ENCODE measurements around the gene SUN1. TPM values are rescaled to one million over a fixed set of nuclear protein-coding genes. Genes with fewer than 3 reads are reported as not detected.
A peak's percentile ranks its signal among the peaks of the same experiment; 100 is the strongest.
"Not testable (repeated sequence)": the region's sequence is repeated elsewhere in the genome, so short reads cannot be mapped to it uniquely, and the experiment has no call there.

SUN1 gene
- total RNA-seq, 2 donors from 2014 or later, result 106 to 109 TPM

- no peaks in the 10 kb centered on the region for H3K9me3 Mint-ChIP-seq
- H3K36me3 Mint-ChIP-seq, result no peaks in the 10 kb centered on the region
- DNase-seq (ENCODE audit: low spot score in 2 of 2), result peak in 1 of 2 donors; percentile 51
- peak overlapping the region in 1 of 2 donors; percentile 84 for H3K27ac Mint-ChIP-seq
- ATAC-seq, result no peak
Measured at GRCh38 chr7:919924-920341, 87.7 kb downstream of the SUN1 start.

GRCh38 chr7:920351-921070 lies 88.2 kb downstream of the SUN1 start:
- DNase-seq (ENCODE audit: low spot score in 2 of 2) (peak in 1 of 2 donors; percentile 55), ATAC-seq (no peak)
- Mint-ChIP-seq H3K27ac (peak overlapping the region in 1 of 2 donors; percentile 95), H3K9me3 (no peaks in the 10 kb centered on the region), H3K36me3 (no peaks in the 10 kb centered on the region)

GRCh38 chr7:921071-921461 lies 88.8 kb downstream of the SUN1 start:
- Mint-ChIP-seq H3K36me3 (no peaks in the 10 kb centered on the region), H3K27ac (peak overlapping the region in 1 of 2 donors; percentile 95), H3K9me3 (no peaks in the 10 kb centered on the region)
- peak in 1 of 2 donors; percentile 53 for DNase-seq (ENCODE audit: low spot score in 2 of 2)
- no peak for ATAC-seq

- DNase-seq (ENCODE audit: low spot score in 2 of 2), result peak in 1 of 2 donors; percentile 57
- peak overlapping the region in 1 of 2 donors; percentile 95 for H3K27ac Mint-ChIP-seq
- ATAC-seq, result no peak
Measured at GRCh38 chr7:921581-922333, 89.5 kb downstream of the SUN1 start.

GRCh38 chr7:922334-923107 lies 90.2 kb downstream of the SUN1 start:
- H3K36me3 Mint-ChIP-seq, result no peaks in the 10 kb centered on the region
- H3K27ac Mint-ChIP-seq, result peak overlapping the region; percentile 94 to 95
- no peaks in the 10 kb centered on the region for H3K9me3 Mint-ChIP-seq
- peak in 1 of 2 donors; percentile 63 for DNase-seq (ENCODE audit: low spot score in 2 of 2)
- peak; percentile 8 to 16 for ATAC-seq

More at GRCh38 chr7:921581-922333, 89.5 kb downstream of the SUN1 start:
- Mint-ChIP-seq H3K36me3 (no peaks in the 10 kb centered on the region), H3K9me3 (no peaks in the 10 kb centered on the region)

- peak; percentile 86 to 95 for DNase-seq (ENCODE audit: low spot score in 2 of 2)
- H3K36me3 Mint-ChIP-seq, result no peaks in the 10 kb centered on the region
- H3K27ac Mint-ChIP-seq, result peak overlapping the region; percentile 94 to 95
- H3K9me3 Mint-ChIP-seq, result no peaks in the 10 kb centered on the region
- ATAC-seq, result peak; percentile 89 to 94
Measured at GRCh38 chr7:923108-924041, 91.1 kb downstream of the SUN1 start.

GRCh38 chr7:924042-924441 lies 91.8 kb downstream of the SUN1 start:
- ATAC-seq; H3K36me3 Mint-ChIP-seq; H3K9me3 Mint-ChIP-seq; DNase-seq (ENCODE audit: low spot score in 2 of 2): not testable (repeated sequence)
- peak overlapping the region in 1 of 2 donors; percentile 88 for H3K27ac Mint-ChIP-seq

Other genes starting within 250 kb of the SUN1 start
- gene DNAAF5, start 105.8 kb upstream of the SUN1 start, total RNA-seq, result 10 to 100 TPM; 10.7 to 40.4 TPM
- gene PRKAR1B, start 105.2 kb upstream of the SUN1 start, total RNA-seq, result 10 to 100 TPM; 12.1 to 54.1 TPM
- gene GET4, start 44.1 kb downstream of the SUN1 start, total RNA-seq, result 10 to 100 TPM; 32.5 to 34.1 TPM
- gene ADAP1, start 122.2 kb downstream of the SUN1 start, total RNA-seq, result 10 to 100 TPM in 1 of 2 donors, 1 to 10 TPM in 1; 9.2 to 19.9 TPM
- 10 to 100 TPM; 18.8 to 20.7 TPM for gene COX19, start 143.1 kb downstream of the SUN1 start, total RNA-seq
- gene CYP2W1, start 150.7 kb downstream of the SUN1 start, total RNA-seq, result not detected
- gene GPR146, start 212.1 kb downstream of the SUN1 start, total RNA-seq, result 1 to 10 TPM; 1.6 to 9.3 TPM

Data from activated naive CD4-positive, alpha-beta T cell treated with anti-CD3 and anti-CD28 coated beads, Interleukin-2, amount 50 U/mL, for 72 hours (primary cell).